Caco-2 (cell line): ENCODE data around the gene PHF14. TPM values are rescaled to one million over a fixed set of nuclear protein-coding genes. Genes with fewer than 3 reads are reported as not detected.

Experiments used
- BruUV-seq: library from RNA; stranded (reverse); fragments of 400-500 nt; replicated peaks from 2 replicates; lab custom pipeline; 2021; lab: Mats Ljungman, UMichigan
- CTCF ChIA-PET: fragments of 300-600 bp; sonication (Branson Sonifier 250); formaldehyde crosslinking; loops from one replicate; lab custom pipeline; 2022; ENCODE audit warnings: antibody characterized with exemption; lab: Charles Lee
- POLR2A ChIA-PET: fragments of 300-600 bp; sonication (Branson Sonifier 250); formaldehyde crosslinking; loops from one replicate; lab custom pipeline; 2022; ENCODE audit warnings: antibody characterized with exemption; lab: Charles Lee
- DNase-seq, 2 experiments: peaks; one replicate each; pipeline versions ENCODE4 v3.0.0 to v3.0.0-alpha.2; 2020 to 2022
- H3K27me3 ChIP-seq: replicated peaks from 2 replicates; pipeline ENCODE4 v1.6.0; 2011; ENCODE audit warnings: low read length; ENCODE audit not compliant: control insufficient read depth, insufficient read depth
- H3K36me3 ChIP-seq: 2 replicates; pipeline ENCODE4 v1.5.1; 2011; ENCODE audit warnings: low read length; ENCODE audit not compliant: control insufficient read depth, insufficient read depth
- H3K4me1 ChIP-seq: fragments of 250-450 bp; sonication (Bioruptor Pico); 2 replicates; pipeline ENCODE4 v1.5.1; 2020; ENCODE audit warnings: mild to moderate bottlenecking
- H3K4me3 ChIP-seq: 2 replicates; pipeline ENCODE4 v1.5.1; 2011; ENCODE audit warnings: low read depth, mild to moderate bottlenecking, control low read depth, low read length
- H3K9me3 ChIP-seq: fragments of 250-450 bp; sonication (Bioruptor Pico); 2 replicates; pipeline ENCODE4 v1.5.1; 2020; ENCODE audit warnings: mild to moderate bottlenecking, moderate library complexity
- H3K27ac Mint-ChIP-seq: one replicate; pipeline ENCODE4 v1.8.0; 2022; ENCODE audit warnings: mixed read lengths; ENCODE audit not compliant: unreplicated experiment
- H3K27me3 Mint-ChIP-seq: one replicate; pipeline ENCODE4 v1.8.0; 2022; ENCODE audit warnings: mixed read lengths; ENCODE audit not compliant: insufficient read depth, unreplicated experiment
- H3K36me3 Mint-ChIP-seq: one replicate; pipeline ENCODE4 v1.8.0; 2022; ENCODE audit warnings: mild to moderate bottlenecking, mixed read lengths; ENCODE audit not compliant: insufficient read depth, unreplicated experiment
- H3K4me1 Mint-ChIP-seq: one replicate; pipeline ENCODE4 v1.8.0; 2022; ENCODE audit warnings: low read depth, mixed read lengths; ENCODE audit not compliant: unreplicated experiment
- H3K4me3 Mint-ChIP-seq: one replicate; pipeline ENCODE4 v1.8.0; 2022; ENCODE audit warnings: mild to moderate bottlenecking, moderate library complexity, mixed read lengths; ENCODE audit not compliant: unreplicated experiment
- H3K9me3 Mint-ChIP-seq: one replicate; pipeline ENCODE4 v1.8.0; 2022; ENCODE audit warnings: mixed read lengths; ENCODE audit not compliant: unreplicated experiment
- CTCF ChIP-seq, 2 experiments: fragments of 200-600 bp in 1 of 2; IDR thresholded peaks; 1 replicate in 1 of 2; 2 replicates in 1 of 2; pipeline versions ENCODE4 v1.5.1 to v1.8.0; 2011 to 2022; ENCODE audit warnings: antibody characterized with exemption in 1 of 2, control low read depth in 1 of 2, inconsistent platforms in 1 of 2, low read depth in 1 of 2, low read length in 1 of 2, mild to moderate bottlenecking in 1 of 2, moderate library complexity in 1 of 2; ENCODE audit not compliant: insufficient read depth in 1 of 2, severe bottlenecking in 1 of 2, unreplicated experiment in 1 of 2
- intact Hi-C: fragments of 100-400 bp; cut with micrococcal nuclease; formaldehyde crosslinking; loops from one replicate; pipeline ENCODE4 v1.10.0; 2022; ENCODE audit not compliant: unreplicated experiment
- total RNA-seq: library from RNA; stranded (reverse); gene quantifications from 2 replicates; pipeline ENCODE4 v1.2.3, GENCODE V29; 2022

The PHF14 gene
- total RNA-seq, 1 experiment from 2014 or later: 40.6 TPM

- Histone ChIP-seq H3K4me1 (no peaks in the 10 kb centered on the region), H3K36me3 (no peaks in the 10 kb centered on the region), H3K9me3 (no peaks in the 10 kb centered on the region), H3K27me3 (no peaks in the 10 kb centered on the region), H3K4me3 (no peak overlapping the region)
- H3K27me3 Mint-ChIP-seq: no peaks in the 10 kb centered on the region
- H3K27ac Mint-ChIP-seq: no peak overlapping the region
- CTCF ChIA-PET: no interaction called here
- H3K36me3 Mint-ChIP-seq: peaks cover 30% of the 10 kb centered on the region
- no peak for TF ChIP-seq CTCF (IDR thresholded peaks at IDR 0.05; ENCODE audit: insufficient read depth in 1 of 2, low read depth in 1 of 2, low read length in 1 of 2, severe bottlenecking in 1 of 2, unreplicated experiment in 1 of 2)
- intact Hi-C loops: no loop called here
- H3K4me1 Mint-ChIP-seq: no peaks in the 10 kb centered on the region
- POLR2A ChIA-PET: no interaction called here
- no peak overlapping the region for H3K4me3 Mint-ChIP-seq
- BruUV-seq: no TSS peak
- DNase-seq: no peak
- no peaks in the 10 kb centered on the region for H3K9me3 Mint-ChIP-seq
Observed at GRCh38 chr7:11039974-11040373, 66.3 kb downstream of the PHF14 start.

GRCh38 chr7:11054033-11054432, 80.4 kb downstream of the PHF14 start:
- Mint-ChIP-seq H3K9me3 (no peaks in the 10 kb centered on the region), H3K27me3 (no peaks in the 10 kb centered on the region), H3K4me3 (no peak overlapping the region), H3K36me3 (peaks cover 16% of the 10 kb centered on the region), H3K4me1 (no peaks in the 10 kb centered on the region), H3K27ac (no peak overlapping the region)
- Histone ChIP-seq H3K36me3 (no peaks in the 10 kb centered on the region), H3K27me3 (no peaks in the 10 kb centered on the region), H3K4me1 (peaks cover 9% of the 10 kb centered on the region; the same call in 1 of the 2 replicates), H3K9me3 (no peaks in the 10 kb centered on the region), H3K4me3 (no peak overlapping the region)
- POLR2A ChIA-PET: no interaction called here
- no peak for DNase-seq
- CTCF ChIA-PET: no interaction called here
- intact Hi-C loops: loop anchor here (10.0 kb wide), 1 partner anchor 291 kb away; no protein-coding TSS in a partner anchor
- BruUV-seq: no TSS peak
- TF ChIP-seq CTCF (IDR thresholded peaks at IDR 0.05; ENCODE audit: insufficient read depth in 1 of 2, low read depth in 1 of 2, low read length in 1 of 2, severe bottlenecking in 1 of 2, unreplicated experiment in 1 of 2): no peak

- TF ChIP-seq CTCF (IDR thresholded peaks at IDR 0.05; ENCODE audit: insufficient read depth in 1 of 2, low read depth in 1 of 2, low read length in 1 of 2, severe bottlenecking in 1 of 2, unreplicated experiment in 1 of 2): no peak
- Mint-ChIP-seq H3K27me3 (no peaks in the 10 kb centered on the region), H3K27ac (no peak overlapping the region), H3K4me1 (no peaks in the 10 kb centered on the region), H3K36me3 (peaks cover 21% of the 10 kb centered on the region), H3K4me3 (no peak overlapping the region), H3K9me3 (no peaks in the 10 kb centered on the region)
- no peaks in the 10 kb centered on the region; the same call in 1 of the 2 replicates for H3K36me3 ChIP-seq
- no peak overlapping the region for H3K4me3 ChIP-seq
- no peaks in the 10 kb centered on the region for H3K4me1 ChIP-seq
- no peak for DNase-seq
- H3K27me3 ChIP-seq: no peaks in the 10 kb centered on the region
- POLR2A ChIA-PET: no interaction called here
- H3K9me3 ChIP-seq: no peaks in the 10 kb centered on the region
- BruUV-seq: no TSS peak
- CTCF ChIA-PET: no interaction called here
- intact Hi-C loops: no loop called here
Observed at GRCh38 chr7:11060893-11061292, 87.2 kb downstream of the PHF14 start.
